Natural killer cell (primary cell): Measurements from ENCODE around the gene SEMA3A. TPM values are rescaled to one million over a fixed set of nuclear protein-coding genes. Genes with fewer than 3 reads are reported as not detected.

Experiments used
- ATAC-seq, 3 donors: fragments of 150-1000 bp in 2 of 3; fragments of 200-7000 bp in 1 of 3; cut with Tn5 transposase; 1 replicate in 1 of 3; 2 replicates in 2 of 3; pipeline ENCODE4 v1.10.0; 2021; ENCODE audit warnings: mild to moderate bottlenecking in 2 of 3, moderate library complexity in 2 of 3
- DNase-seq, 2 donors: peaks; one replicate each; pipeline versions ENCODE4 v3.0.0 to v3.0.0-alpha.2; 2013 to 2021; ENCODE audit warnings: mixed read lengths in 1 of 2
- H3K27ac ChIP-seq: one replicate; pipeline ENCODE4 v1.5.1; 2013; ENCODE audit warnings: mild to moderate bottlenecking, low read length
- H3K27me3 ChIP-seq: one replicate; pipeline ENCODE4 v1.6.1; 2013; ENCODE audit warnings: low read length; ENCODE audit not compliant: control insufficient read depth, insufficient read depth
- H3K36me3 ChIP-seq: one replicate; pipeline ENCODE4 v1.6.1; 2013; ENCODE audit warnings: low read length; ENCODE audit not compliant: control insufficient read depth, insufficient read depth
- H3K4me1 ChIP-seq: one replicate; pipeline ENCODE4 v1.6.1; 2013; ENCODE audit warnings: low read length; ENCODE audit not compliant: control insufficient read depth, insufficient read depth
- H3K4me3 ChIP-seq: one replicate; pipeline ENCODE4 v1.5.1; 2013; ENCODE audit warnings: low read length
- H3K9me3 ChIP-seq: one replicate; pipeline ENCODE4 v1.6.1; 2013; ENCODE audit warnings: low read length; ENCODE audit not compliant: control insufficient read depth, insufficient read depth
- H3K27ac Mint-ChIP-seq, 2 donors: one replicate each; pipeline ENCODE4 v1.8.0; 2022; ENCODE audit warnings: mild to moderate bottlenecking in 2 of 2, mixed read lengths in 2 of 2, moderate library complexity in 1 of 2
- H3K27me3 Mint-ChIP-seq, 2 donors: one replicate each; pipeline ENCODE4 v1.8.0; 2022; ENCODE audit warnings: low read depth in 2 of 2, mixed read lengths in 2 of 2
- H3K36me3 Mint-ChIP-seq: one replicate; pipeline ENCODE4 v1.8.0; 2022; ENCODE audit warnings: mixed read lengths
- H3K4me1 Mint-ChIP-seq, 2 donors: one replicate each; pipeline ENCODE4 v1.8.0; 2022; ENCODE audit warnings: mixed read lengths in 2 of 2
- H3K4me3 Mint-ChIP-seq: one replicate; pipeline ENCODE4 v1.8.0; 2022; ENCODE audit warnings: mild to moderate bottlenecking, moderate library complexity, mixed read lengths
- H3K9me3 Mint-ChIP-seq, 2 donors: one replicate each; pipeline ENCODE4 v1.8.0; 2022; ENCODE audit warnings: mixed read lengths in 2 of 2
- CTCF ChIP-seq: fragments of 200-600 bp; IDR thresholded peaks from one replicate; pipeline ENCODE4 v1.8.0; 2022; ENCODE audit warnings: antibody characterized with exemption
- WGBS: methylation state at CpG from one replicate; pipeline ENCODE4 v1.1.7; 2013; ENCODE audit warnings: missing lambda C conversion rate; ENCODE audit not compliant: insufficient coverage; 5-methylcytosine and 5-hydroxymethylcytosine counted together
- intact Hi-C: fragments of 100-400 bp; cut with micrococcal nuclease; formaldehyde crosslinking; loops from one replicate; pipeline ENCODE4 v1.14.2; 2022
- total RNA-seq, 4 donors: library from RNA; stranded (reverse); fragments of 120-200 nt in 1 of 4; gene quantifications; one replicate each; pipeline versions ENCODE4 v1.2.3 to v1.2.4, GENCODE V29; 2013 to 2022

The SEMA3A gene
- total RNA-seq, 3 donors from 2014 or later (not counting 1 experiment from before 2014, with no cell fraction given) = 0.13 to 0.21 TPM; not detected in 1

DNA sequence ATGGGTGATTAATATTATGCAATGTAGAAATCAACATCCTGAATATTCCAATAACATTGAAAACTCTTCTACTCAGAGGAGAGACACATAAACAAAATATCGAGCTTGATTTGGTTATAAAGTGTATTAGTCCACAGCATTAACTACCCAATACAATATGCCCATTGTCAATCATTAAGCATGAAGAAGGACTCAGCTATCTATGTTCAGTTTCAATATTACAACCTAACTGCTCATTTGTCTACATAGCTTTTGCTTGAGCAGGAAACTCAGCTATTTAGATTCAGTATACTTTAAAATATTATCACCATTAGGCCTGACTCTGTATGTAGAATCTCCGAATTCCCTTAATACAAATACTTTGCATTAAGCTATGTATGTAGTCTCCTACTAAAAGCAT lies 262.6 kb downstream of the SEMA3A start:
- Histone ChIP-seq H3K4me3 (no peak overlapping the region), H3K9me3 (no peaks in the 10 kb centered on the region), H3K36me3 (no peaks in the 10 kb centered on the region), H3K4me1 (no peaks in the 10 kb centered on the region), H3K27ac (no peak overlapping the region), H3K27me3 (no peaks in the 10 kb centered on the region)
- ATAC-seq (no peak), DNase-seq (no peak)
- intact Hi-C loops = no loop called here
- Mint-ChIP-seq H3K27ac (no peak overlapping the region), H3K4me3 (no peak overlapping the region), H3K27me3 (no peaks in the 10 kb centered on the region), H3K4me1 (no peaks in the 10 kb centered on the region), H3K36me3 (no peaks in the 10 kb centered on the region), H3K9me3 (no peaks in the 10 kb centered on the region)
- TF ChIP-seq CTCF = no peak
- no CpG with 5 or more reads among the region's 2 CpGs for WGBS

GRCh38 chr7:83930262-83930661 lies 264.3 kb downstream of the SEMA3A start:
- TF ChIP-seq CTCF = no peak
- no peaks in the 10 kb centered on the region for H3K27me3 ChIP-seq
- H3K9me3 Mint-ChIP-seq = no peaks in the 10 kb centered on the region
- no peaks in the 10 kb centered on the region for H3K27me3 Mint-ChIP-seq
- DNase-seq = no peak
- no peak overlapping the region for H3K4me3 ChIP-seq
- 93% methylated on average over 2 of the region's 2 CpGs for WGBS
- no peaks in the 10 kb centered on the region for H3K36me3 Mint-ChIP-seq
- H3K4me1 Mint-ChIP-seq = no peaks in the 10 kb centered on the region
- intact Hi-C loops = no loop called here
- no peak overlapping the region for H3K4me3 Mint-ChIP-seq
- no peak overlapping the region for H3K27ac ChIP-seq
- no peaks in the 10 kb centered on the region for H3K4me1 ChIP-seq
- H3K9me3 ChIP-seq = no peaks in the 10 kb centered on the region
- H3K36me3 ChIP-seq = no peaks in the 10 kb centered on the region
- H3K27ac Mint-ChIP-seq = no peak overlapping the region
- ATAC-seq = no peak

- Histone ChIP-seq H3K4me1 (no peaks in the 10 kb centered on the region), H3K9me3 (no peaks in the 10 kb centered on the region), H3K27ac (no peak overlapping the region), H3K27me3 (no peaks in the 10 kb centered on the region), H3K4me3 (no peak overlapping the region), H3K36me3 (no peaks in the 10 kb centered on the region)
- WGBS = no CpG with 5 or more reads among the region's 1 CpG
- no peak for ATAC-seq
- Mint-ChIP-seq H3K4me1 (no peaks in the 10 kb centered on the region), H3K9me3 (no peaks in the 10 kb centered on the region), H3K27me3 (no peaks in the 10 kb centered on the region), H3K4me3 (no peak overlapping the region), H3K27ac (no peak overlapping the region), H3K36me3 (no peaks in the 10 kb centered on the region)
- no peak for DNase-seq
- TF ChIP-seq CTCF = no peak
- intact Hi-C loops = no loop called here
These were observed 268.7 kb downstream of the SEMA3A start for GRCh38 chr7:83925860-83926259.

DNA sequence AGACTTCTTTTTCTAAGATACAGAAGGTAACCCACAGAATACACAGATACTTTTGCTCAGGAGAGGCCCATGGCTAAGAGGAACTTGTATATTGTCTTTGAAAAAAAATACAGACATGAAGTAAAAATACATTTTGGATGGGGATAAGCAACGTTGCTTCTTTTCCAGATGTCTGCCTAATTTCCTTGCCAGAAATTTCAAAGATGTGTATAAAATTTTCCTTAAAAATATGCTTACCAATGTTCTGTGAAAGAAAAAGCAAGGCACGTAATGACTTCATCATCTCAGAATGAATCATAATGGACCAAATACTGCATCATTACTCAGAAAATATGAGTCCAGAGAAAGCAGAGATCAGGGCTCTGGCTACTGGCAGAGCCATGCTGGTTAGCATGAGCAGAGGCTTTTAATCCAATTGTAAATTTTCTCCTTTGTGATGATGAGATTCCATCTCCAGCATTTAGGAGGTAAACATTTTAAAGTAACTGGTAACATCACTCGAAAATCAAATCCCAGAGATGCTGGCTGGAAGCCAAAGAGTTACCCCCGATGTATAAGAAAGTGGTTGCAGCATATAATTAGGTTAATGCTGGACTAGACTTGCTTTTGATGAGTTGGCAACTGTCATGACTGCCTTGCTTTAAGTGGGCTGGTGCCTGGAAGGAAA lies 272.5 kb downstream of the SEMA3A start:
- no peak overlapping the region for H3K4me3 ChIP-seq
- no peak for TF ChIP-seq CTCF
- H3K27me3 Mint-ChIP-seq = no peaks in the 10 kb centered on the region
- no peak for ATAC-seq
- H3K4me3 Mint-ChIP-seq = no peak overlapping the region
- no peak for DNase-seq
- H3K9me3 ChIP-seq = no peaks in the 10 kb centered on the region
- no peaks in the 10 kb centered on the region for H3K36me3 Mint-ChIP-seq
- peaks cover 2 to 4% of the 10 kb centered on the region in 2 donors for H3K9me3 Mint-ChIP-seq
- WGBS = 61% methylated on average over 4 of the region's 4 CpGs
- intact Hi-C loops = no loop called here
- no peaks in the 10 kb centered on the region for H3K4me1 Mint-ChIP-seq
- no peaks in the 10 kb centered on the region for H3K27me3 ChIP-seq
- H3K27ac ChIP-seq = no peak overlapping the region
- H3K27ac Mint-ChIP-seq = no peak overlapping the region
- no peaks in the 10 kb centered on the region for H3K4me1 ChIP-seq
- no peaks in the 10 kb centered on the region for H3K36me3 ChIP-seq
